Lung (tissue), 12 donors: ENCODE results near the gene CD79A. TPM values are rescaled to one million over a fixed set of nuclear protein-coding genes. Genes with fewer than 3 reads are reported as not detected.

Source experiments
- ATAC-seq: fragments of 200-7000 bp; cut with Tn5 transposase; one replicate; pipeline ENCODE4 v1.9.1; 2020; ENCODE audit warnings: moderate number of reproducible peaks; ENCODE audit not compliant: insufficient read depth, low FRiP score
- DNase-seq, 3 donors: peaks; one replicate each; pipeline ENCODE4 v3.0.0-alpha.2; 2013 to 2017
- H3K27ac ChIP-seq, 2 donors: one replicate each; pipeline ENCODE4 v1.5.1; 2013; ENCODE audit warnings: mild to moderate bottlenecking in 2 of 2, moderate library complexity in 2 of 2, control low read depth in 1 of 2, inconsistent platforms in 1 of 2, low read depth in 1 of 2, low read length in 1 of 2
- H3K27me3 ChIP-seq, 3 donors: one replicate each; pipeline ENCODE4 v1.5.1; 2013; ENCODE audit warnings: low read length in 2 of 3; ENCODE audit not compliant: control insufficient read depth in 3 of 3, insufficient read depth in 3 of 3
- H3K36me3 ChIP-seq, 4 donors: one replicate each; pipeline ENCODE4 v1.5.1; 2013; ENCODE audit warnings: low read length in 4 of 4, mild to moderate bottlenecking in 1 of 4, moderate library complexity in 1 of 4; ENCODE audit not compliant: control insufficient read depth in 4 of 4, insufficient read depth in 4 of 4
- H3K4me1 ChIP-seq, 5 donors: one replicate each; pipeline ENCODE4 v1.5.1; 2013; ENCODE audit warnings: low read length in 5 of 5, mild to moderate bottlenecking in 2 of 5, moderate library complexity in 1 of 5; ENCODE audit not compliant: control insufficient read depth in 5 of 5, insufficient read depth in 5 of 5
- H3K4me3 ChIP-seq: one replicate; pipeline ENCODE4 v1.5.1; 2013; ENCODE audit warnings: mild to moderate bottlenecking, control low read depth, moderate library complexity
- H3K9ac ChIP-seq, 2 donors: one replicate each; pipeline ENCODE4 v1.5.1; 2013; ENCODE audit warnings: low read length in 2 of 2, control low read depth in 1 of 2; ENCODE audit not compliant: insufficient read depth in 1 of 2
- H3K9me3 ChIP-seq, 4 donors: one replicate each; pipeline ENCODE4 v1.5.1; 2013; ENCODE audit warnings: low read length in 3 of 4, mild to moderate bottlenecking in 1 of 4, moderate library complexity in 1 of 4; ENCODE audit not compliant: control insufficient read depth in 4 of 4, insufficient read depth in 3 of 4
- CTCF ChIP-seq: IDR thresholded peaks from 2 replicates; pipeline ENCODE4 v1.5.1; 2012; ENCODE audit warnings: mild to moderate bottlenecking; ENCODE audit errors: control extremely low read depth, extremely low read depth
- WGBS, 2 donors: extraction: QIAGEN DNeasy Blood & Tissue Kit; methylation state at CpG; one replicate each; pipeline ENCODE4 v1.1.7; 2013; 5-methylcytosine and 5-hydroxymethylcytosine counted together
- polyA plus RNA-seq, 2 donors: library from polyadenylated mRNA; stranded (reverse); fragments of 200-250 nt; gene quantifications; one replicate each; pipeline ENCODE4 v1.2.1, GENCODE V29; 2013
- total RNA-seq, 2 donors: library from RNA; depleted of rRNA in 1 of 2; stranded (reverse); fragments of >200 nt in 1 of 2; gene quantifications; one replicate each; pipeline ENCODE4 v1.2.1, GENCODE V29; 2014 to 2021
- donor health status: control.
- donor health status: control.
- donor health status: Bipolar disorder and iron deficiency.
- donor health status: healthy.
- donor health status: DM: yes; HTN: yes; CAD: no.

CD79A gene
- total and polyA plus RNA-seq, 4 donors = 1.4 to 14.8 (median 5.9) TPM

- ATAC-seq = no peak
- no peak overlapping the region for H3K27ac ChIP-seq
- no peak for TF ChIP-seq CTCF
- peaks cover 5 to 95% (median 80%) of the 10 kb centered on the region in 3 donors for H3K27me3 ChIP-seq
- H3K36me3 ChIP-seq = no peaks in the 10 kb centered on the region
- no peak for DNase-seq
- H3K4me1 ChIP-seq = no peaks in the 10 kb centered on the region
- 8 to 19% methylated on average over 26 of the region's 26 CpGs for WGBS, 2 donors
- H3K9ac ChIP-seq = no peak overlapping the region
- H3K9me3 ChIP-seq = peaks cover 0 to 16% (median 0%) of the 10 kb centered on the region in 4 donors
- no peak overlapping the region for H3K4me3 ChIP-seq
Observed at GRCh38 chr19:41920882-41921576, 44.0 kb downstream of the CD79A start.

GRCh38 chr19:41921577-41922576, 44.8 kb downstream of the CD79A start:
- H3K9ac ChIP-seq = no peak overlapping the region
- no peak overlapping the region for H3K4me3 ChIP-seq
- no peak for ATAC-seq
- DNase-seq = no peak
- H3K36me3 ChIP-seq = no peaks in the 10 kb centered on the region
- peaks cover 0 to 13% (median 0%) of the 10 kb centered on the region in 4 donors for H3K9me3 ChIP-seq
- H3K27me3 ChIP-seq = peaks cover 5 to 93% (median 78%) of the 10 kb centered on the region in 3 donors
- H3K4me1 ChIP-seq = no peaks in the 10 kb centered on the region
- H3K27ac ChIP-seq = no peak overlapping the region
- TF ChIP-seq CTCF = no peak
- WGBS, 2 donors = 16 to 31% methylated on average over 17 to 22 of the region's 22 CpGs

GRCh38 chr19:41922585-41922984, 45.5 kb downstream of the CD79A start:
- ATAC-seq (no peak), DNase-seq (no peak)
- Histone ChIP-seq H3K9me3 (peaks cover 0 to 13% (median 0%) of the 10 kb centered on the region in 4 donors), H3K9ac (no peak overlapping the region), H3K27me3 (peaks cover 5 to 93% (median 79%) of the 10 kb centered on the region in 3 donors), H3K4me1 (no peaks in the 10 kb centered on the region), H3K4me3 (no peak overlapping the region), H3K36me3 (no peaks in the 10 kb centered on the region), H3K27ac (no peak overlapping the region)
- 12 to 30% methylated on average over 15 to 18 of the region's 18 CpGs for WGBS, 2 donors
- TF ChIP-seq CTCF = no peak
